Measurements from ENCODE around the gene NLRP14. TPM values are rescaled to one million over a fixed set of nuclear protein-coding genes. Genes with fewer than 3 reads are reported as not detected.
A peak's percentile ranks its signal among the peaks of the same experiment; 100 is the strongest.

The NLRP14 gene, protein sequence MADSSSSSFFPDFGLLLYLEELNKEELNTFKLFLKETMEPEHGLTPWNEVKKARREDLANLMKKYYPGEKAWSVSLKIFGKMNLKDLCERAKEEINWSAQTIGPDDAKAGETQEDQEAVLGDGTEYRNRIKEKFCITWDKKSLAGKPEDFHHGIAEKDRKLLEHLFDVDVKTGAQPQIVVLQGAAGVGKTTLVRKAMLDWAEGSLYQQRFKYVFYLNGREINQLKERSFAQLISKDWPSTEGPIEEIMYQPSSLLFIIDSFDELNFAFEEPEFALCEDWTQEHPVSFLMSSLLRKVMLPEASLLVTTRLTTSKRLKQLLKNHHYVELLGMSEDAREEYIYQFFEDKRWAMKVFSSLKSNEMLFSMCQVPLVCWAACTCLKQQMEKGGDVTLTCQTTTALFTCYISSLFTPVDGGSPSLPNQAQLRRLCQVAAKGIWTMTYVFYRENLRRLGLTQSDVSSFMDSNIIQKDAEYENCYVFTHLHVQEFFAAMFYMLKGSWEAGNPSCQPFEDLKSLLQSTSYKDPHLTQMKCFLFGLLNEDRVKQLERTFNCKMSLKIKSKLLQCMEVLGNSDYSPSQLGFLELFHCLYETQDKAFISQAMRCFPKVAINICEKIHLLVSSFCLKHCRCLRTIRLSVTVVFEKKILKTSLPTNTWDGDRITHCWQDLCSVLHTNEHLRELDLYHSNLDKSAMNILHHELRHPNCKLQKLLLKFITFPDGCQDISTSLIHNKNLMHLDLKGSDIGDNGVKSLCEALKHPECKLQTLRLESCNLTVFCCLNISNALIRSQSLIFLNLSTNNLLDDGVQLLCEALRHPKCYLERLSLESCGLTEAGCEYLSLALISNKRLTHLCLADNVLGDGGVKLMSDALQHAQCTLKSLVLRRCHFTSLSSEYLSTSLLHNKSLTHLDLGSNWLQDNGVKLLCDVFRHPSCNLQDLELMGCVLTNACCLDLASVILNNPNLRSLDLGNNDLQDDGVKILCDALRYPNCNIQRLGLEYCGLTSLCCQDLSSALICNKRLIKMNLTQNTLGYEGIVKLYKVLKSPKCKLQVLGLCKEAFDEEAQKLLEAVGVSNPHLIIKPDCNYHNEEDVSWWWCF
- not detected for total RNA-seq

- Histone ChIP-seq H3K36me3 (no peaks in the 10 kb centered on the region), H3K4me1 (peaks cover 11% of the 10 kb centered on the region), H3K9me3 (no peaks in the 10 kb centered on the region), H3K27me3 (no peaks in the 10 kb centered on the region), H3K4me3 (peak within 1 kb of the TSS; percentile 53), H3K27ac (no peak within 1 kb of the TSS)
- no peak for TF ChIP-seq EP300 (IDR thresholded peaks at IDR 0.05)
- TF ChIP-seq CTCF (IDR thresholded peaks at IDR 0.05), result no peak
- TF ChIP-seq POLR2A (IDR thresholded peaks at IDR 0.05), result no peak
- TF ChIP-seq POLR2AphosphoS5 (IDR thresholded peaks at IDR 0.05), result peak in 1 of 3 donors; percentile 6
- peak; percentile 95 for DNase-seq (ENCODE audit: low spot score in 2 of 2)
- 3% methylated on average over 34 of the region's 47 CpGs for WGBS
These were observed at the start of gene NLRP14, which contains the start of gene ZNF214 for GRCh38 chr11:7020183-7020917. NLRP14 (plus strand) TSS chr11:7020479; CDS start chr11:7038587, 18,108 bp downstream. ZNF214 (minus strand) TSS chr11:7020346; CDS start chr11:7002835, 17,511 bp downstream.

DNA sequence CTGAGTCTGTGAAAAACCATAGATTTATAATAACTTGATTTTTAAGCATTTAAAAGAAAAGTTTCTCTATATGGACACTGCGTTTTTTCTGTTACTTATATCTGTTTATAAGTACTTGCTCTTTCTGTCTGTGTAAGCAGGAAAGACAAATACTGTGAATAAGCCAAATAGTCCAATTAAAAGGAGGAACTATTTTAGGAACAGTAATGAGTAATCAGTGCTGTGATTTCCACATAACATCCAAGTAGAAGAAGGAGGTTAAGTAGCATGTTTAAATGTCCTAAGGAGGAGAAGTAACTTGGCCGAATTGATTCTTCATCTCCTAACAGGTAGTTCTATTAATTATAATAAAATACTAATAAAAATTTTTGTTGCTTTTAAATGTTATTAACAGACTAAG is 40.9 kb upstream of the NLRP14 start:
- DNase-seq (ENCODE audit: low spot score in 2 of 2), result no peak
- H3K4me1 ChIP-seq, result no peaks in the 10 kb centered on the region
- TF ChIP-seq POLR2A (IDR thresholded peaks at IDR 0.05) (no peak), POLR2AphosphoS5 (IDR thresholded peaks at IDR 0.05) (no peak), CTCF (IDR thresholded peaks at IDR 0.05) (no peak), EP300 (IDR thresholded peaks at IDR 0.05) (no peak)
- no peak overlapping the region for H3K4me3 ChIP-seq
- H3K9me3 ChIP-seq, result no peaks in the 10 kb centered on the region
- no peak overlapping the region for H3K27ac ChIP-seq
- no peaks in the 10 kb centered on the region for H3K27me3 ChIP-seq
- no peaks in the 10 kb centered on the region for H3K36me3 ChIP-seq
- 77% methylated on average over 2 of the region's 2 CpGs for WGBS

DNA sequence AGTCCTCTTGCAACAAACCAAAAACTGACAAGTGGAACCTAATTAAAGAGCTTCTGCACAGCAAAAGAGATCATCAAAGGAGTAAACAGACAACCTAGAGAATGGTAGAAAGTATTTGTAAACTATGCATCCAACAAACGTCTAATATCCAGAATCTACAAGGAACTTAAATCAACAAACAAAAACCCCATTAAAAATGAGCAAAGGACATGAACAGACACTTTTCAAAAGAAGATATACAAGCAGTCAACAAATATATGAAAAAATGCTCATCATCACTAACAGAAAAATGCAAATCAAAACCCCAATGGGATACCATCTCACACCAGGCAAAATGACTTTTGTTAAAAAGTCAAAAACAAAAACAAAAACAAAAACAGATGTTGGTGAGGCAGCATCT is 33.8 kb upstream of the NLRP14 start:
- Histone ChIP-seq H3K27me3 (no peaks in the 10 kb centered on the region), H3K9me3 (no peaks in the 10 kb centered on the region), H3K27ac (no peak overlapping the region), H3K36me3 (no peaks in the 10 kb centered on the region), H3K4me3 (no peak overlapping the region), H3K4me1 (no peaks in the 10 kb centered on the region)
- no peak for TF ChIP-seq POLR2A (IDR thresholded peaks at IDR 0.05)
- DNase-seq (ENCODE audit: low spot score in 2 of 2), result no peak
- 62% methylated on average over 1 of the region's 1 CpG for WGBS

GRCh38 chr11:6988506-6988905 is 31.8 kb upstream of the NLRP14 start:
- Histone ChIP-seq H3K27me3 (no peaks in the 10 kb centered on the region), H3K27ac (no peak overlapping the region), H3K4me1 (no peaks in the 10 kb centered on the region), H3K4me3 (no peak overlapping the region), H3K36me3 (no peaks in the 10 kb centered on the region), H3K9me3 (no peaks in the 10 kb centered on the region)
- TF ChIP-seq POLR2AphosphoS5 (IDR thresholded peaks at IDR 0.05) (no peak), POLR2A (IDR thresholded peaks at IDR 0.05) (no peak), EP300 (IDR thresholded peaks at IDR 0.05) (no peak), CTCF (IDR thresholded peaks at IDR 0.05) (no peak)
- no peak for DNase-seq (ENCODE audit: low spot score in 2 of 2)

DNA sequence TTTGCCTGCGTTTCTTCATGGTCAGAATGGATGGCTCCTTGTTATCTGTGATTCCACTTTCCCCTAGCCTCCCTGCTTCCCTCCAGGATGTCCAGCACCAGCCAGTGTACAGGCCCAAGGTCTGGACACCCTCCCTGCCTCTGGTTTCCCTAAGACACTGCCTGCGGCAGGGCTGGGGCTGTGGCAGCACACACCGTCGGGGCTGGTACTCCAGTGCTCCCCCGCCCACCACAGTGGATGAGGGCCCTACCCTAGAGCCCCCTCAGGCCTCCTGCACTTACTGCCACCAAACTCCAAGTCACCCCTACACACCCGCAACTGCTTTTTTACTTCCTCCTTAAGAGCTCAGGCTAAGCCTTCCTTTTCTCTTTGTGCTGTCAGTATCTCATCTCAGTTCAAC is 29.1 kb upstream of the NLRP14 start:
- no peaks in the 10 kb centered on the region for H3K4me1 ChIP-seq
- no peak overlapping the region for H3K4me3 ChIP-seq
- no peak for TF ChIP-seq POLR2AphosphoS5 (IDR thresholded peaks at IDR 0.05)
- TF ChIP-seq POLR2A (IDR thresholded peaks at IDR 0.05), result no peak
- no peak for TF ChIP-seq CTCF (IDR thresholded peaks at IDR 0.05)
- TF ChIP-seq EP300 (IDR thresholded peaks at IDR 0.05), result no peak
- H3K36me3 ChIP-seq, result no peaks in the 10 kb centered on the region
- no peak overlapping the region for H3K27ac ChIP-seq
- H3K27me3 ChIP-seq, result no peaks in the 10 kb centered on the region
- H3K9me3 ChIP-seq, result no peaks in the 10 kb centered on the region
- WGBS, result 63% methylated on average over 6 of the region's 6 CpGs
- DNase-seq (ENCODE audit: low spot score in 2 of 2), result peak in 1 of 2 donors; percentile 48

Data from suprapubic skin (tissue), 4 donors.